Keratinocyte (primary cell): ENCODE measurements around the gene CREB3L1.

ENCODE experiments used
- CTCF ChIP-seq, 3 experiments: IDR thresholded peaks in 1 of 3; conservative IDR thresholded peaks in 1 of 3; optimal IDR thresholded peaks in 1 of 3; 2 replicates in 2 of 3; 3 replicates in 1 of 3; pipeline versions ENCODE3 to v1.5.1; 2011; ENCODE audit warnings: low read length in 3 of 3, mild to moderate bottlenecking in 3 of 3, moderate library complexity in 2 of 3, control low read depth in 1 of 3, inconsistent platforms in 1 of 3; ENCODE audit not compliant: insufficient read depth in 2 of 3; ENCODE audit errors: extremely low read depth in 1 of 3
- EZH2 ChIP-seq: IDR thresholded peaks from one replicate; pipeline ENCODE4 v1.6.1; 2012; ENCODE audit warnings: inconsistent platforms, mild to moderate bottlenecking, low read length, moderate library complexity

- TF ChIP-seq CTCF (optimal IDR thresholded peaks at IDR 0.05 in 1 of 3, IDR thresholded peaks at IDR 0.05 in 1 of 3, conservative IDR thresholded peaks at IDR 0.05 in 1 of 3; ENCODE audit: extremely low read depth in 1 of 3, insufficient read depth in 2 of 3, low read length in 3 of 3) (no peak), EZH2 (no peak)
These were observed 29.0 kb upstream of the CREB3L1 start for GRCh38 chr11:46248289-46249102.
